RWPE1 (cell line): ENCODE data around the gene STAT6.

Experiments
- CTCF ChIA-PET: fragments of 350-600 bp; sonication (Branson Sonifier 250); formaldehyde crosslinking; extraction: SDS; loops from one replicate; lab custom pipeline; 2021; lab: Yijun Ruan, JAX
- POLR2A ChIA-PET: fragments of 400-600 bp; formaldehyde crosslinking; extraction: SDS; loops from one replicate; lab custom pipeline; 2020; ENCODE audit warnings: antibody characterized with exemption; ENCODE audit not compliant: low non-redundant PET; lab: Yijun Ruan, JAX
- DNase-seq: peaks from one replicate; pipeline ENCODE4 v3.0.0; 2012; ENCODE audit warnings: low spot score
- H3K27ac ChIP-seq: fragments of 450-650 bp; 2 replicates; pipeline ENCODE4 v1.5.1; 2017
- CTCF ChIP-seq: fragments of 450-650 bp; conservative IDR thresholded peaks from 2 replicates; pipeline ENCODE4 v1.5.1; 2017; ENCODE audit warnings: low read depth, mild to moderate bottlenecking

STAT6 gene

GRCh38 chr12:57128519-57129247 lies 17.5 kb upstream of the STAT6 start:
- H3K27ac ChIP-seq = peak overlapping the region; percentile 100
- ChIA-PET CTCF (interaction anchor here (0.7 to 7.2 kb wide), 8 partner anchors 16 to 205 kb away, joined by 3 to 89 read pairs (median 4); partner anchors contain the start of gene STAT6), POLR2A (interaction anchor here (1.1 to 1.4 kb wide), 3 partner anchors 17 to 47 kb away, joined by 3 to 11 read pairs (median 11); partner anchors contain the start of gene STAT6)
- no peak for TF ChIP-seq CTCF
- DNase-seq = no peak

- peak within 1 kb of the TSS; percentile 100 for H3K27ac ChIP-seq
- no peak for TF ChIP-seq CTCF
- peak; percentile 93 for DNase-seq
- CTCF ChIA-PET = interaction anchor here (0.6 to 7.2 kb wide), 6 partner anchors 16 to 135 kb away, joined by 3 to 89 read pairs (median 4); no protein-coding TSS in a partner anchor
- POLR2A ChIA-PET = interaction anchor here (0.5 to 1.4 kb wide), 7 partner anchors 16 to 57 kb away, joined by 3 to 11 read pairs (median 3); partner anchors contain the start of gene STAT6
Observed at GRCh38 chr12:57127726-57128518, 16.8 kb upstream of the STAT6 start, which contains the start of gene LRP1. TSS of gene LRP1 (plus strand) at chr12:57128483. CDS start at chr12:57128965, 482 bp downstream.

- CTCF ChIA-PET = interaction anchor here (0.8 to 7.2 kb wide), 4 partner anchors 15 to 87 kb away, joined by 4 to 89 read pairs (median 4); no protein-coding TSS in a partner anchor
- peak overlapping the region; percentile 100 for H3K27ac ChIP-seq
- no peak for TF ChIP-seq CTCF
- POLR2A ChIA-PET = interaction anchor here (0.6 to 1.4 kb wide), 5 partner anchors 10 to 49 kb away, joined by 3 to 11 read pairs (median 3); partner anchors contain the start of gene STAT6
- peak; percentile 52 for DNase-seq
Observed at GRCh38 chr12:57127101-57127725, 16.1 kb upstream of the STAT6 start.

- POLR2A ChIA-PET = interaction anchor here (0.6 to 0.7 kb wide), 2 partner anchors 10 to 50 kb away, joined by 3 read pairs; no protein-coding TSS in a partner anchor
- peak overlapping the region; percentile 100 for H3K27ac ChIP-seq
Observed at GRCh38 chr12:57126561-57126960, 15.4 kb upstream of the STAT6 start.

GRCh38 chr12:57126061-57126460 lies 14.9 kb upstream of the STAT6 start:
- DNase-seq = no peak
- peak overlapping the region; percentile 100 for H3K27ac ChIP-seq
- CTCF ChIA-PET = interaction anchor here (0.6 to 7.2 kb wide), 5 partner anchors 14 to 91 kb away, joined by 4 to 89 read pairs (median 6); partner anchors contain the start of gene NXPH4
- POLR2A ChIA-PET = interaction anchor here (0.6 kb wide), 1 partner anchor 33 kb away, joined by 3 read pairs; no protein-coding TSS in a partner anchor
- no peak for TF ChIP-seq CTCF

More at GRCh38 chr12:57126561-57126960, 15.4 kb upstream of the STAT6 start:
- TF ChIP-seq CTCF = no peak
- CTCF ChIA-PET = interaction anchor here (1.0 to 7.2 kb wide), 3 partner anchors 14 to 56 kb away, joined by 4 to 89 read pairs (median 5); no protein-coding TSS in a partner anchor
- no peak for DNase-seq
